ENCODE results near the gene MAPK1IP1L. TPM values are rescaled to one million over a fixed set of nuclear protein-coding genes. Genes with fewer than 3 reads are reported as not detected.
A peak's percentile ranks its signal among the peaks of the same experiment; 100 is the strongest.

MAPK1IP1L gene
- total and polyA plus RNA-seq, 2 of the 13 experiments (the other 11 are each of a cell fraction or from before 2014, with no cell fraction given), result 27.8 to 68.4 TPM

DNA sequence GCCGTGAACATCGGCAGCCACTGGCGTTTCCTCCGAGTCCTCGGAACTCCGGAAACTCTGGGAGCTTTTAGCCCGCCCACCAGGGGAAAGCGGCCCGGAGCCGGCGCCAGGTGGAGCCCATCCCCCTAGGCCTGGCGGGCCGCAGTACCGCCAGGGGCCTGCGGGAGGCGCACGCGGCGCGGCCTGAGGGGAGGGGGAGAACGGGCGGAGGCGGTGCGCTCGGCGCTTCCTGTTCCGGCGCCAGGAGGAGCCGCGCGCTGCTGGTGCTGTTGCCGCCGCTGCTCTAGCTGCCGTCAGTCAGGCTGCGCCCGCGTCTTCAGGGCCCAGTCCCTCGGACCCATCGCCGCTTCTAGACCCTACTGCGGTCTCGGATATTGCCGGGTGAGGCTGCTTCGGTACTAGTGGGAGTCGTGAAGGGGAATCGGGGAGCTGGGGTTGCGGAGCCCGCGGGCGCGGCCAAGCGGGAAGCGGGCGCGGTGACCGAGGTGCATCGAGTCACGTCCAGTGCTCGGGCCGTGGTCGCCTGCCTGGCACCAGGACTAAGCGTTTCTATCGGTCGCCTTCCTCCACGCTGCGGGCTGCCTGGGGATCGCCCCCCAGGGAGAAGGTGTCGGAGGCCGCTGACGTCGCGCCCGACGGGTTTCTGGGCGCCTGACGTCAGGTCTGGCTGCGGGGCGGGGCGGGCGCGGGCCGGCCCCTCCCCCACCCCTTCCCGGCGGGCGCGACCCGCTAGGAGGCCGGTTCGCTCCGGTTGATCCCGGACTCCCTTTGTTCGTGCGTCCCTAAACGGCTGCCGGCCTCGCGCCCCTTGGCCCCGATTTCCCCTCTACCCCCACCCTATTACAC lies at the start of gene MAPK1IP1L (continued):
- TF ChIP-seq ZNF781 (CRISPR knock-in tag; IDR thresholded peaks at IDR 0.05; ENCODE audit: borderline replicate concordance, not compliant biosample characterization), result peak; percentile 20
- no peak; the same call in 1 of the 2 replicates for TF ChIP-seq SIX4 (CRISPR knock-in tag; IDR thresholded peaks at IDR 0.05)
- TF ChIP-seq, protein P1, sequence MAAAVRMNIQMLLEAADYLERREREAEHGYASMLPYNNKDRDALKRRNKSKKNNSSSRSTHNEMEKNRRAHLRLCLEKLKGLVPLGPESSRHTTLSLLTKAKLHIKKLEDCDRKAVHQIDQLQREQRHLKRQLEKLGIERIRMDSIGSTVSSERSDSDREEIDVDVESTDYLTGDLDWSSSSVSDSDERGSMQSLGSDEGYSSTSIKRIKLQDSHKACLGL (CRISPR knock-in tag; IDR thresholded peaks at IDR 0.05), result no peak; the same call in none of the 2 replicates
- peak; percentile 92 for TF ChIP-seq ZGPAT (CRISPR knock-in tag; IDR thresholded peaks at IDR 0.05)
- TF ChIP-seq ZNF570 (CRISPR knock-in tag; IDR thresholded peaks at IDR 0.05; ENCODE audit: borderline replicate concordance), result no peak

- H3K36me3 ChIP-seq (replicated peaks in 1 of 2; ENCODE audit: control insufficient read depth in 1 of 2, insufficient read depth in 2 of 2, low read length in 2 of 2), result peaks cover 7 to 10% of the 10 kb centered on the region in 2 experiments; a peak in 4 of 5 replicates
These were observed 46.4 kb upstream of the MAPK1IP1L start for GRCh38 chr14:55005071-55005470.

More at GRCh38 chr14:55005071-55005470, 46.4 kb upstream of the MAPK1IP1L start:
- no peak for DNase-seq (ENCODE audit: low spot score)
- no peaks in the 10 kb centered on the region for H3K79me2 ChIP-seq (ENCODE audit: insufficient read depth, low read length)
- H3K27ac ChIP-seq (ENCODE audit: extremely low read length, insufficient read depth, low read length), result no peak overlapping the region
- H3K4me1 ChIP-seq (ENCODE audit: insufficient read depth, low read length), result no peaks in the 10 kb centered on the region
- H2AFZ ChIP-seq (ENCODE audit: low read length), result no peak overlapping the region
- no peak overlapping the region for H3K9ac ChIP-seq (ENCODE audit: insufficient read depth, low read depth, low read length)
- no peak for FAIRE-seq
- no peaks in the 10 kb centered on the region for H3K27me3 ChIP-seq (ENCODE audit: control insufficient read depth in 1 of 2, insufficient read depth in 2 of 2, low read length in 2 of 2)
- intact Hi-C loops (cut with micrococcal nuclease; ENCODE audit: unreplicated experiment) (no loop called here), in situ Hi-C loops (cut with HindIII; ENCODE audit: extremely low pct_ligation_motif_present, low pct_unique_long_range_greater_than_20kb) (no loop called here)
- no peak for ATAC-seq
- H4K20me1 ChIP-seq (ENCODE audit: insufficient read depth, low read length), result no peaks in the 10 kb centered on the region
- ChIA-PET CTCF (ENCODE audit: low intra/inter-chr PET ratio, low total read pairs) (no interaction called here), POLR2A (no interaction called here)
- TF ChIP-seq MTA3 (CRISPR knock-in tag; IDR thresholded peaks at IDR 0.05) (no peak), PAX8 (CRISPR knock-in tag; IDR thresholded peaks at IDR 0.05; ENCODE audit: borderline replicate concordance) (no peak), MZF1 (CRISPR knock-in tag; IDR thresholded peaks at IDR 0.05; ENCODE audit: borderline replicate concordance) (no peak), RFXAP (CRISPR knock-in tag; IDR thresholded peaks at IDR 0.05; ENCODE audit: borderline replicate concordance) (no peak)
- TF ChIP-seq, protein P2, sequence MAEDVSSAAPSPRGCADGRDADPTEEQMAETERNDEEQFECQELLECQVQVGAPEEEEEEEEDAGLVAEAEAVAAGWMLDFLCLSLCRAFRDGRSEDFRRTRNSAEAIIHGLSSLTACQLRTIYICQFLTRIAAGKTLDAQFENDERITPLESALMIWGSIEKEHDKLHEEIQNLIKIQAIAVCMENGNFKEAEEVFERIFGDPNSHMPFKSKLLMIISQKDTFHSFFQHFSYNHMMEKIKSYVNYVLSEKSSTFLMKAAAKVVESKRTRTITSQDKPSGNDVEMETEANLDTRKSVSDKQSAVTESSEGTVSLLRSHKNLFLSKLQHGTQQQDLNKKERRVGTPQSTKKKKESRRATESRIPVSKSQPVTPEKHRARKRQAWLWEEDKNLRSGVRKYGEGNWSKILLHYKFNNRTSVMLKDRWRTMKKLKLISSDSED (CRISPR knock-in tag; IDR thresholded peaks at IDR 0.05), result no peak
- no peaks in the 10 kb centered on the region for H3K9me3 ChIP-seq (ENCODE audit: low read length)
- no peak overlapping the region for H3K4me2 ChIP-seq (ENCODE audit: low read depth, low read length)
- WGBS (ENCODE audit: low lambda C conversion rate), result 100% methylated on average over 3 of the region's 4 CpGs
- no peak overlapping the region for H3K4me3 ChIP-seq (replicated peaks in 1 of 3; ENCODE audit: insufficient read depth in 1 of 3, low read depth in 2 of 3, low read length in 3 of 3)
- no TSS peak for BruUV-seq (replicated peaks)

Data from HepG2 (cell line).